Fibroblast of upper back skin (primary cell): ENCODE measurements around the gene RASIP1.
A peak's percentile ranks its signal among the peaks of the same experiment; 100 is the strongest.
"Not testable (repeated sequence)": the region's sequence is repeated elsewhere in the genome, so short reads cannot be mapped to it uniquely, and the experiment has no call there.

ENCODE experiments used
- DNase-seq: peaks from one replicate; pipeline ENCODE4 v3.0.0-alpha.2; 2013

RASIP1 gene, protein sequence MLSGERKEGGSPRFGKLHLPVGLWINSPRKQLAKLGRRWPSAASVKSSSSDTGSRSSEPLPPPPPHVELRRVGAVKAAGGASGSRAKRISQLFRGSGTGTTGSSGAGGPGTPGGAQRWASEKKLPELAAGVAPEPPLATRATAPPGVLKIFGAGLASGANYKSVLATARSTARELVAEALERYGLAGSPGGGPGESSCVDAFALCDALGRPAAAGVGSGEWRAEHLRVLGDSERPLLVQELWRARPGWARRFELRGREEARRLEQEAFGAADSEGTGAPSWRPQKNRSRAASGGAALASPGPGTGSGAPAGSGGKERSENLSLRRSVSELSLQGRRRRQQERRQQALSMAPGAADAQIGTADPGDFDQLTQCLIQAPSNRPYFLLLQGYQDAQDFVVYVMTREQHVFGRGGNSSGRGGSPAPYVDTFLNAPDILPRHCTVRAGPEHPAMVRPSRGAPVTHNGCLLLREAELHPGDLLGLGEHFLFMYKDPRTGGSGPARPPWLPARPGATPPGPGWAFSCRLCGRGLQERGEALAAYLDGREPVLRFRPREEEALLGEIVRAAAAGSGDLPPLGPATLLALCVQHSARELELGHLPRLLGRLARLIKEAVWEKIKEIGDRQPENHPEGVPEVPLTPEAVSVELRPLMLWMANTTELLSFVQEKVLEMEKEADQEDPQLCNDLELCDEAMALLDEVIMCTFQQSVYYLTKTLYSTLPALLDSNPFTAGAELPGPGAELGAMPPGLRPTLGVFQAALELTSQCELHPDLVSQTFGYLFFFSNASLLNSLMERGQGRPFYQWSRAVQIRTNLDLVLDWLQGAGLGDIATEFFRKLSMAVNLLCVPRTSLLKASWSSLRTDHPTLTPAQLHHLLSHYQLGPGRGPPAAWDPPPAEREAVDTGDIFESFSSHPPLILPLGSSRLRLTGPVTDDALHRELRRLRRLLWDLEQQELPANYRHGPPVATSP

DNA sequence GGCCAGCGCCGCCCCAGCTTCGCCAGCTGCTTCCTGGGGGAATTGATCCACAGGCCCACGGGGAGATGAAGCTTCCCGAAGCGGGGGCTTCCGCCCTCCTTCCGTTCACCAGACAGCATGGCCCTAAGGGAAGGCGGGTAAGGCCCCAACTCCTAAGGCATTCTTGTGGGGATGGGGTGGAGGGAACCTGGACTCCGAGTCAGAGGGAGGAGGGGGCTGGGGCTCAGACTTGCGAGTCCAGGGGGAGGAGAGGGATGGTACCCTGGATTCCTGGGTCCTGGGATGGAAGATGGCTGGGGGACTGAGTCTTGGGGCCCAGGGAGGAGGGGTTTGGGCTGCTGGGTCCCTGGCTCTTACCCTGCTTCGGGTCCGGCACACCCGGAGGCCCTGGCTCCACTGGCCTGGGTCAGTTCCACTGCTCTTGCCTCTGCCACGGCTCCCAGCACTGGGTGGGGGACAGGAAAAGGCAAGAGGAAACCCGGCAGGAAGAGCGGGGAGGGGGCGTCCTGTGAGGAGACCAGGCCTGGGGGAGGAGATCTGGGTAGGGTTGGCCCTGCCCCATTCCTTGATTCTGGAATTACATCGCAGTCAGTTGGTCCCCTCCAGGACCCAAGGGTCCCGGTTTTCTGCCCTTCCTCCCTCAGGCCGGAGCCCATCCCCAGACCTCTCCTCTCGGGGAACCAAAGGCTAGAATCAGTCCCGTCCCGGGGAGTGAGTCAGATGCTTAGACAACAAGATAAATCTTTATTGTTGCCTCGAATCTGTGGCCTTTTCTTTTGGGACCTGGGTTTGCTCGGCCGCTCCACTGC is at the start of gene RASIP1:
RASIP1 (minus strand) TSS at position 447 of the 809 bp plus-strand sequence; CDS start at position 119, 328 bp downstream.
- DNase-seq: no peak

DNA sequence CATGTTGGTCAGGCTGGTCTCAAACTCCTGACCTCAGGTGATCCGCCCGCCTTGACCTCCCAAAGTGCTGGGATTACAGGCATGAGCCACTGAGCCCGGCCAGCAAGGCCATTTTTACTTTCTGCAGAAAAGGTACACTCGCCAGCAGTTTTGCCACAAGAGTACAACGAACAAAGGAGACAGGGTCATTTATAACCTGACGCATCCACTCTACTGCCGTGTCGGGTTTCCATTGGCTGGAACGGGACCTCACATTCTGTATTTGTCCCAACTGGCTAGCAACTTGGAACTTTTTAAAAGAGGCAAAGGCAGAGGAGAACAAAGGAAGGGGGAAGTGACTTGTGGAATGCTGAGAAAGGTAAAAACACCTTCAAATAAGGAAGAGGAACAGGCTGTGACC is 46.9 kb upstream of the RASIP1 start:
- not testable (repeated sequence) for DNase-seq

DNA sequence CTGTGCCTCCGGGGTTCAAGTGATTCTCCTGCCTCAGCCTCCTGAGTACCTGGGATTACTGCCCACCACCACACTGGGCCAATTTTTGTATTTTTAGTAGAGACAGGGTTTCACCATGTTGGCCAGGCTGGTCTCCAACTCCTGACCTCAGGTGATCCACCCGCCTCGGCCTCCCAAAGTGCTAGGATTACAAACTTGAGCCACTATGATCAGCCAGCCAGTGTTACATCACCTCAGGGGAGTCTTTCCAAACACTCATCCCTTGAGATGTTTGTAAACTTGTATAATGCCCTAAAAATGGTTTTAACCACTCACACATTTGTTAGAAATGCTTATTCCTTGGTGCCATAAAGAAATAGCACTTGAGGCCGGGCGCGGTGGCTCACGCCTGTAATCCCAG is 46.0 kb upstream of the RASIP1 start:
- not testable (repeated sequence) for DNase-seq

DNA sequence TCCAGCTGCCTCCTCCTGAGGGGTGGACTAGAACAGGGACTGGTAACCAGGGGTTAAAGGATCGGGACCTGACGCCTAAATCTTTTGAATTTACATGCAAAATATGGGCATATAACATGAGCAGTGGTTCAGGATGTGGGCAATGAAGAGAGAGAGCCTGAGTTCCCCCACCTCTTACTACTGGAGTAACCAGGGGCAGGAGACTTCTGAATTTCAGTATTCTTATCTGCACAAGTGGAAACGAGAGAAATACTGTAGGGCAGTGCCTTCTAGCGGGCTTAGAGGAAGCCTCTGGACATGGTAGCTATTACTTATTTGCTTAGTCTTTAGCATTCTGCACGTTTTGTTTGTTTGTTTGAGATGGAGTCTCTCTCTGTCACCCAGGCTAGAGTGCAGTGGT is 44.1 kb upstream of the RASIP1 start:
- no peak for DNase-seq

DNA sequence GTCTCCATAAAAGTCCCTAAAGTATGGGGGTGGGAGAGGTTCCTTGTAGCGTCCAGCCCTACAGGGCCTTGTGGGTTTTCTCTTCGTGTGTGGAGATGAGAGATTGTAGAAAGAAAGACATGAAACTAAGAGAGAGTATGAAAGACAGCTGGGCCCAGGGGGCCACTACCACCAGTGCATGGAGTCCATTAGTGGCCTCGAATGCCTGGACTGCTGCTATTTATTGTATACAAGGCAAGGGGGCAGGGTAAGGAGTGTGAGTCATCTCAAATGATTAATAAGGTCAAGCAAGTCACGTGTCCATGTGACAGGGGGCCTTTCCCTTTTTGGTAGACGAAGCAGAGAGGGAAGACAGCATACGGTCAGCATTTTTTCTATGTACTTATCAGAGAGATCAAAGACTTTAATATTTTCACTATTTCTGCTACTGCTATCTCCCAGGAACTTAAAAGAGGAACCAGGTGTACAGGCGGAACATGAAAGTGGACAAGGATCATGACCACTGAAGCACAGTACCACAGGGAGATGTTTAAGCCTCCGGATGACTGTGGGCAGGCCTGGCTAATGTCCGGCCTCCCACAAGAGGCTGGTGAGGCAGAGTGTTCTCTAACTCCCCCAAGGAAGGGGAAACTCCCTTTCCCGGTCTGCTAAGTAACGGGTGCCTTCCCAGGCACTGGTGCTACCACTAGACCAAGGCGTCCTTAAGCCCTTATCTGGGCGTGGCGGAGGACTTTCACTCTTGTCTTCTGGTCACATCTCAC is 40.4 kb upstream of the RASIP1 start:
- DNase-seq: peak; percentile 26

DNA sequence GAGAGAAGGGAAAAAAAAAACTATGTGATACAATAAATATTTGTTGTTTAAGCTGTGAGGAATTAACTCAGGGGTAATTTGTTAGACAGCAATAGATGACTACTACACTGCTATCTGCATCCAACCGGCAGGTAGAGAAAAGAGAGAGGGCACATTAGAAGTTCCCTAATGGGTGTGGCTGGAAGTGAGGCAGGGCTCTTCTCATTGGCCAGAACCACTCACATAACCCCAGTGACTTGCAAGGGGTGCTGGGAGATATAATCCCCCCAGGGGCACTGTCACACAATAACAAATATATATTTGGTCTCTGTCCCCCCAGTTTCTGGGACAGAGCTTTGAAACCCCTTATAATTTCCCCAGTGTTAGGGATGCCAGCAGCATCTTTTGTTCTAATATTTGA is 39.2 kb upstream of the RASIP1 start:
- no peak for DNase-seq

DNA sequence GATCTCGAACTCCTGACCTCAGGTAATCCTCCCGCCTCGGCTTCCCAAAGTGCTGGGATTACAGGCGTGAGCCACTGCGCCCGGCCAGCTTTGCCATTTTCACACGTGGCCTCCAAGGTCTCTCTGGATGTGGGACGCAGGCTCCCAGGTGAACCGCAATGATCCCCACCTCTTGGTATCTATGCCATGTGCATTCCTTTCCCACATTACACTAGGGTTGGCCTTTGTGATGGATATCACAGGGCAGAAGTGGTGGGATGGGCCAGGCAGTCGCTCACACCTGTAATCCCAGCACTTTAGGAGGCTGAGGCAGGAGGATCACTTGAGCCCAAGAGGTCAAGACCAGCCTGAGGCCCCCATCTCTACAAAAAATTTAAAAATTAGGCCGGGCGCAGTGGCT is 37.3 kb upstream of the RASIP1 start:
- DNase-seq: no peak

DNA sequence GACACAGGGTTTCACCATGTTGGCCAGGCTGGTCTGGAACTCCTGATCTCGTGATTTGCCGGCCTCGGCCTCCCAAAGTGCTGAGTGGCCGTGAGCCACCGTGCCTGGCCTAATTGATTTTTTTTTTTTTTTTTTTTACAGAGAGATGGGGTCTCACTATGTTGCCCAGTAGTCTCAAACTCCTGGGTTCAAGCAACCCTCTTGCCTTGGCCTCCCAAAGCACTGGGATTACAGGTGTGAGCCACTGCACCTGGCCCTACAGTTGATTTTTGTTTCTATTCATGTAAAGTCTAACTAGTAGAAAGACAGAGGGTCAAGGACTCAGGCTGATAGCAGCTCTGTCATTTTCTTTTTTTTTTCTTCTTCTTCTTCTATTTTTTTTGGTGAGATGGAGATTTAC is 36.7 kb upstream of the RASIP1 start:
- DNase-seq: no peak

DNA sequence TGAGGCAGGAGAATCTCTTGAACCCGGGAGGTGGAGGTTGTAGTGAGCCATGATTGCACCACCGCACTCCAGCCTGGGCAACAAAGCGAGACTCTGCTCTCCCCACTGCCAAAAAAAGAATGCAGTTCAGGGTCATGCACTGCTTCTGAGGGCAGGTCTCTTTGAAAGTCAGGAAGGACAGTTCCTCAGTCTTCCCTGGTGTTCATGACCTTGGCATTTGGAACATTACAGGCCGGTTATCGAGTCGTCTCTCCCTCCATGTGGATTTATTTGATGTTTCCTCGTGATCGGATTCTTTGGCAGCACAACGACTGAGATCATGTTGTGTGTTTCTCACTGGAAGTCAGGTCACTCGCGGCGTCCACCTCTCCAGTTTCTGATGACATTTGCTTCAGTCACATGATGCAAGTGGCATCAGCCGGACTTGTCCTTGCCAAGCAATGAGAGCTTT is 32.1 kb upstream of the RASIP1 start:
- DNase-seq: no peak

DNA sequence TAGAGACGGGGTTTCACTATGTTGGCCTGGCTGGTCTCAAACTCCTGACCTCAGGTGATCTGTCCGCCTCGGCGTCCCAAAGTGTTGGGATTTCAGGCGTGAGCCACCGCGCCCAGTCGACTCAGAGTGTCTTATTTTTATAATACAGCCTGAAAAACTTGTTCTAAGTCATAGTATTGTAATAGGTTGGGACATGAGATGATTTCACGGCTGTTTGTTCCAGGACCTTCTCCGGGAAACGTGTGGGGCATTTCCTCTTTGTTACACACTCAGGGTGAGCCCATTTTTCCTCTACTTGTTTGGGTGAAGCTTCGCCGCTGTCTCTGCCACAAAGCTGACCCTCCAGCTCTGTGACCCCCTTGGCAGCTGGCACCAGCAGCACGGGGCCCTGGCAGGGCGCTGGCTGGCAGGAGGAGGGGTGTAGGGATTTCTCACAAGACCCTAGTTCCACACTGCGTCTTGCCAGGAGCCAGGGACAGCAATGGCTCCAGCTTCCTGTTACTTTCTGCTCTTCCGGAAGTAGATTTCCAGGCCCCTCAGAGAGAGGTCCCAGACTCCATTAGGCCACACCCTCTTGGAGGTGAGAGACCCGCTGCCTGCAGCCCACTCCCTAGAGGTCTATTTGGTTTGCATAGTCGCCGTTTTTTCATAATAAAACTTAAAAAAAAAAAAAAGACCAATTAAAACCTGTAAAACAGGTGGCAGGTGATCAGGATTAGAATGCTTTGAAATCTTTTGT is 30.5 kb upstream of the RASIP1 start:
- no peak for DNase-seq

DNA sequence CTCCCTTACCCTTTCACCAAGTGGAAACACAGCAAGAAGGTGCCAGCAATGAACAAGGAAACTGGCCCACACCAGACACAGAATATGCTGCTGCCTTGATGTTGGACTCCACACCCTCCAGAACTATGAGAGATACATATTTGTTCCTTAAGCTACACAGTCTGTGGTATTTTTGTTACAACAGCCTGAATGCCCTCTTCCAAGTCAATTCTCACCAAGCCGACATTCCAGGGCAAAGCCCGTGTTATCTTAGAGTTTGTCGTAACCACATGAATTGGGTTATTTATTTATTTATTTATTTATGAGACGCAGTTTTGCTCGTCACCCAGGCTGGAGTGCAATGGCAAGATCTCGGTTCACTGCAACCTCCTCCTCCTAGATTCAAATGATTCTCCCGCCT is 29.9 kb upstream of the RASIP1 start:
- peak; percentile 52 for DNase-seq

DNA sequence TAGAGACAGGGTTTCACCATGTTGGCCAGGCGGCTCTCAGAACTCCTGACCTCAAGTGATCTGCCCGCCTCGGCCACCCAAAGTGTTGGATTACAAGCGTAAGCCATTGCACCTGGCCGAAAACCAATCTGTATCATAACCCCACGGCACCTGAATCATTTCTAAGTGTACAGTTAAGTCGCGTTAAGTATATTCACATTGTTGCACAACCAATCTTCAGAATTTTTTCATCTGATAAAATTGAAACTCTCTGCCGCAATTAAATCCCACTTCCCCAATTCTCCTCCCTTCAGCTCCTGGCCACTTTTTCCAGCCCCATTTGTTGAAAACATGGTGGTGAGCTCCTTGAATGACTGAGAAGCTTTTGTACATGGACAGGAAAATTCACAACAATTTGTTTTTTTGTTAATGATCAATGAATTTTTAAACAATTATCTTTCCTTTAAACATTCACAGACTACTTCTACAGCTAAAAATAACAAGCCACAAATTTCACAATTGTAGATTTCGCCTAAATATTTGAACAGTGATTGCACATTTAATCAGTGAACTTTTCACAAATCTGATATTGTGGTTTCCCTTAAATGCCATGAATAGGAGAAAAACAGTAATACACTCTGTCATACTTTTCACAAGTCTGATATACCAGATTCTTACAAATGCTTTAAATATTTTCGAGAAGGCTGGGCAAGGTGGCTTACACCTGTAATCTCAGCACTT is 28.7 kb upstream of the RASIP1 start:
- no peak for DNase-seq

DNA sequence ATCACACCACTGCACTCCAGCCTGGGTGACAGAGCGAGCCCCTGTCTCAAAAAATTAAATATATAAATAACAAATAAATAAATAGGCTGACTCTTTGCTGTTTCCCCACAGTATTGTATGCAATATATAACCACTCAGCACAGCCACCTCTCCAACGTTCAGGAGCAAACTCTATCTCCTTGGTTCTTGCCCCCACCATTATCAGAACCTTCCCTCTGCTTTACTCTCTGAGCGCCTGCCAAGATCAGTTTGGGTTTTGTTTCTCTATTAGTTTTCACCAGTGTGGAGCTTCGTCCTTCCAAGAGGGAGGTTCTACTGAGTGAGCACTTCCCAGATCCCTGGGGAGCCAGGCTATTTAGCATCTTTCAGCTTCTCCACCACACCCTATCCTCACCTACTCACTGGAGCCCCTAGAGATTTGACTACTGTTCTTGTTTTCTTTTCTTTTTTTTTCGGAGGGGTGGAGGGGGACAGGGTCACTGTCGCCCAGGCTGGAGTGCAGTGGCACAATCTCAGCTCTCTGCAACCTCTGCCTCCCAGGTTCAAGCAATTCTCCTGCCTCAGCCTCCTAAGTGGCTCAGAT is 27.9 kb upstream of the RASIP1 start:
- DNase-seq: not testable (repeated sequence)

DNA sequence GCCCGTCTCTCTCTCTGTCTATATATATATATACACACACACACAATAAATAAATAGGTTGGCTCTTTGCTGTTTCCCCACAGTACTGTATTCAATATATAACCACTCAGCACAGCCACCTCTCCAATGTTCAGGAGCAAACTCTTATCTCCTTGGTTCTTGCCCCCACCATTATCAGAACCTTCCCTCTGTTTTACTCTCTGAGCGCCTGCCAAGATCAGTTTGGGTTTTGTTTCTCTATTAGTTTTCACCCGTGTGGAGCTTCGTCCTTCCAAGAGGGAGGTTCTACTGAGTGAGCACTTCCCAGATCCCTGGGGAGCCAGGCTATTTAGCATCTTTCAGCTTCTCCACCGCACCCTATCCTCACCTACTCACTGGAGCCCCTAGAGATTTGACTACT is 25.4 kb upstream of the RASIP1 start:
- not testable (repeated sequence) for DNase-seq

DNA sequence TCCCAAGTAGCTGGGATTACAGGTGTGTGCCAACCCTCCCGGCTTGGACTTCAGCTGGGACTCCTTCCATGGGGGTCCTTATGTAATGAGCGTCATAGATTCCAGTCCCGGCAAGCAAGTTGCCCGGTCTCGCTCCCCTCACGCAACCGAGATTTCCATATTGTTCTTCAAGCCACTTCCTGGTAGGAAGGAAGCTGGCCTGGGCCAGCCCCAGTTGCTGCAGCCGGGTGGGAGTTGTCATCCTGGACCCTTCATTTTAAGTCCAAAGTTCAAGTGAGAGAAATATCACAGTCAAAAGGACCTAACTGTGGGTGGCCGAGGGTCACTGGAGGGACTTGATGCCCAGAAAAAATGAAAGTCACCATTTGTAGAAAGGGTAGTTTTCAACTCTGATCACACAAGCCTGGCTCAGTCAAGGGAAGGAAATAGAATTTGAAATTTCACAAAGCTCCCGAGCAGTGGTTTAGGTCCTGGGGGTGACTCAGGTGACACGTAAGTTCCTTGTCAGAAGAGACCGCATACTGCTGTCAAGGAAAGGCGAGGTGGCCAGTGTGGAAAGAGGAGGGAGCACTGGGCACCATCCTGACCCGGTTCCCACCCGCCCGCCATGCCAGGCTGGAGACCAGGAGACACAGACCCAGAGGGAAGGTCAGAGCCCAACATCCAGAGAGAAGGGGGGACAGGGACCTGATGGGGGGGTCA is 20.2 kb upstream of the RASIP1 start:
- DNase-seq: no peak

DNA sequence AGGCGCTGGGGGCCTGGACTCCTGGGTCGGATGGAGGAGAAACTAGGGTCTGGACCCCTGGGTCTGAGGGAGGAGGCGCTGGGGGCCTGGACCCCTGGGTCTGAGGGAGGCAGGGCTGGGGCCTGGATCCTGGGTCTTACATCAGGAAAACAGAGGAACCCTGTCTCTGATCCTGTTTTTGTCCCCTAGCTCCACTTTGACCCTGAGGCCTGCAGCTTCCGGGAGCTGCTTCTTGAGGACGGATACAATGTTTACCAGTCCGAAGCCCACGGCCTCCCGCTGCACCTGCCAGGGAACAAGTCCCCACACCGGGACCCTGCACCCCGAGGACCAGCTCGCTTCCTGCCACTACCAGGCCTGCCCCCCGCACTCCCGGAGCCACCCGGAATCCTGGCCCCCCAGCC is 17.3 kb upstream of the RASIP1 start:
- DNase-seq: no peak

DNA sequence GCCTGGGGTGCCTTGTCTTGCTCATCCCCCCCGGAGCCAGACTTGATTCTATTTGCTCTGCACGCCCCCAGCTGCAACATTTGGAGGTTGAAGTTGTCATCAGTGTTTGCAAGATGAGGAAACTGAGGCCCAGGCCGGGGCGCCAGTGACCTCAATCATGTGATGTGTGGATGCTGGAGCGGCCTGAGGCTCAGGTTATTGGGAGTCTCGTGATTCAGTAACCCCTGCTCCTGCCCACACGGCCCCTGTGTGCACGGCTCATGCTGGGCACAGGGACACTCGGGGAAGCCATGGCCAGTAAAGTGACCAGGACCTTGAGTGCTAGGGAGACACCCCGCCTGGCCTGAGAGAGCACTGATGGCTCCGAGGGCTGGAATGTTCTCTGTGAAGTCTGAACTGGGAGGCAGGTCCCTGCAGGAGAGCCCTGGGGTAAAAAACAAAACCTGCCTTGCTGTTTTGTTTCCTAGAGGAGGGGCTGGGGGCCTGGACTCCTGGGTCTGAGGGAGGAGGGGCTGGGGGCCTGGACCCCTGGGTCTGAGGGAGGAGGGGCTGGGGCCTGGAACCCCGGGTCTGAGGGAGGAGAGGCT is 16.8 kb upstream of the RASIP1 start:
- DNase-seq: no peak

DNA sequence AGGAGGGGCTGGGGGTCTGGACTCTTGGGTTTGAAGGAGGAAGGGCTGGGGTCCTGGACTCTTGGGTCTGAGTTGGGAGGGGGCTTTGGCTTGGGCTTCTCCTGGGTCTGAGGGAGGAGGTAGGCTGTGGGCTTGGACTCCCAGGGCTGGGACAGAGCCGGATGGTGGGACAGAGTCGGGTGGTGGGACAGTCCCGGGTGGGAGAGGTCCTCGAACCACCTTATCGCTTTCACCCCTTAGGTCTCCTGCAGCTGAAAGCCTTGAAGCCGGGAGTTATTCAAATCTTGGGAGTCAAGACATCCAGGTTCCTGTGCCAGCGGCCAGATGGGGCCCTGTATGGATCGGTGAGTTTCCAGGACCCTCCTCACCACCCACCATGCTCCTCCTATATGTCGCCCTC is 16.3 kb upstream of the RASIP1 start:
- DNase-seq: no peak

DNA sequence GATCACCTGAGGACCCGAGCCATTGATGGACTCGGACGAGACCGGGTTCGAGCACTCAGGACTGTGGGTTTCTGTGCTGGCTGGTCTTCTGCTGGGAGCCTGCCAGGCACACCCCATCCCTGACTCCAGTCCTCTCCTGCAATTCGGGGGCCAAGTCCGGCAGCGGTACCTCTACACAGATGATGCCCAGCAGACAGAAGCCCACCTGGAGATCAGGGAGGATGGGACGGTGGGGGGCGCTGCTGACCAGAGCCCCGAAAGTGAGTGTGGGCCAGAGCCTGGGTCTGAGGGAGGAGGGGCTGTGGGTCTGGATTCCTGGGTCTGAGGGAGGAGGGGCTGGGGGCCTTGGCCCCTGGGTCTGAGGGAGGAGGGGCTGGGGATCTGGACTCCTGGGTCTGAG is 15.8 kb upstream of the RASIP1 start:
- DNase-seq: no peak
